Measurements from ENCODE around the gene HOXD1.

HOXD1 gene

GRCh38 chr2:176178038-176178756, 10.3 kb upstream of the HOXD1 start:
- peak overlapping the region; percentile 19 for H2AFZ ChIP-seq (ENCODE audit: low read depth, low read length)
- peak overlapping the region; percentile 32 to 83 for H3K4me3 ChIP-seq (ENCODE audit: insufficient read depth in 1 of 2, low read depth in 1 of 2, low read length in 2 of 2)
- H2AK5ac ChIP-seq (ENCODE audit: low read length, severe bottlenecking), result no peak overlapping the region
- peaks cover 22% of the 10 kb centered on the region for H3K4me1 ChIP-seq (ENCODE audit: control insufficient read depth, insufficient read depth, low read depth, low read length)
- no peak overlapping the region for H3K23ac ChIP-seq (ENCODE audit: low read length in 2 of 2)
- no peak overlapping the region for H3K18ac ChIP-seq (ENCODE audit: low read depth in 1 of 2, low read length in 2 of 2)
- H2BK12ac ChIP-seq (ENCODE audit: low read length in 2 of 2), result no peak overlapping the region
- no peak overlapping the region for H4K8ac ChIP-seq (ENCODE audit: low read length)
- no peak overlapping the region for H2BK120ac ChIP-seq (ENCODE audit: low read depth, low read length)
- H3K27ac ChIP-seq (ENCODE audit: low read length, poor library complexity, severe bottlenecking), result no peak overlapping the region
- H3K9me3 ChIP-seq (ENCODE audit: control insufficient read depth, low read length), result no peaks in the 10 kb centered on the region
- WGBS, result 1% methylated on average over 68 of the region's 68 CpGs
- H2BK5ac ChIP-seq (ENCODE audit: low read depth, low read length, poor library complexity, severe bottlenecking), result no peak overlapping the region
- no peak overlapping the region for H3K14ac ChIP-seq (ENCODE audit: low read length in 2 of 2)
- no peaks in the 10 kb centered on the region for H3K79me1 ChIP-seq (replicated peaks; ENCODE audit: low read length, poor library complexity, severe bottlenecking)
- peak overlapping the region; percentile 44 for H4K91ac ChIP-seq (ENCODE audit: low read length)
- no peak overlapping the region for H2BK15ac ChIP-seq (ENCODE audit: low read depth, poor library complexity, severe bottlenecking)
- H3K36me3 ChIP-seq (ENCODE audit: control insufficient read depth in 1 of 2, insufficient read depth in 2 of 2, low read depth in 1 of 2, low read length in 2 of 2), result peaks cover 0 to 2% of the 10 kb centered on the region in 2 experiments
- H3K4me2 ChIP-seq (ENCODE audit: low read length, poor library complexity, severe bottlenecking), result peak overlapping the region; percentile 80
- H3K27me3 ChIP-seq (ENCODE audit: control insufficient read depth in 1 of 2, insufficient read depth in 1 of 2, low read length in 2 of 2), result peaks cover 25 to 82% of the 10 kb centered on the region in 2 experiments
- DNase-seq, result no peak
- no peak overlapping the region for H3K4ac ChIP-seq (ENCODE audit: low read depth in 1 of 2, low read length in 2 of 2)
- H3K9ac ChIP-seq (ENCODE audit: low read length), result peak overlapping the region; percentile 78

GRCh38 chr2:176178757-176179295, 9.6 kb upstream of the HOXD1 start:
- Histone ChIP-seq H3K23ac (ENCODE audit: low read length in 2 of 2) (no peak overlapping the region), H3K18ac (ENCODE audit: low read depth in 1 of 2, low read length in 2 of 2) (no peak overlapping the region), H3K79me1 (replicated peaks; ENCODE audit: low read length, poor library complexity, severe bottlenecking) (no peaks in the 10 kb centered on the region), H3K4me2 (ENCODE audit: low read length, poor library complexity, severe bottlenecking) (peak overlapping the region; percentile 80), H2BK15ac (ENCODE audit: low read depth, poor library complexity, severe bottlenecking) (no peak overlapping the region), H3K9me3 (ENCODE audit: control insufficient read depth, low read length) (no peaks in the 10 kb centered on the region), H3K14ac (ENCODE audit: low read length in 2 of 2) (no peak overlapping the region), H2BK5ac (ENCODE audit: low read depth, low read length, poor library complexity, severe bottlenecking) (no peak overlapping the region), H3K27me3 (ENCODE audit: control insufficient read depth in 1 of 2, insufficient read depth in 1 of 2, low read length in 2 of 2) (peaks cover 25 to 84% of the 10 kb centered on the region in 2 experiments), H3K9ac (ENCODE audit: low read length) (peak overlapping the region; percentile 78), H4K8ac (ENCODE audit: low read length) (no peak overlapping the region), H3K4me1 (ENCODE audit: control insufficient read depth, insufficient read depth, low read depth, low read length) (peaks cover 22% of the 10 kb centered on the region), H4K91ac (ENCODE audit: low read length) (no peak overlapping the region), H3K27ac (ENCODE audit: low read length, poor library complexity, severe bottlenecking) (no peak overlapping the region), H2AFZ (ENCODE audit: low read depth, low read length) (no peak overlapping the region), H2AK5ac (ENCODE audit: low read length, severe bottlenecking) (no peak overlapping the region), H2BK12ac (ENCODE audit: low read length in 2 of 2) (no peak overlapping the region), H3K4me3 (ENCODE audit: insufficient read depth in 1 of 2, low read depth in 1 of 2, low read length in 2 of 2) (peak overlapping the region; percentile 32 to 83), H3K36me3 (ENCODE audit: control insufficient read depth in 1 of 2, insufficient read depth in 2 of 2, low read depth in 1 of 2, low read length in 2 of 2) (peaks cover 0 to 2% of the 10 kb centered on the region in 2 experiments), H3K4ac (ENCODE audit: low read depth in 1 of 2, low read length in 2 of 2) (no peak overlapping the region), H2BK120ac (ENCODE audit: low read depth, low read length) (no peak overlapping the region)
- DNase-seq, result no peak
- 25% methylated on average over 4 of the region's 7 CpGs for WGBS

- Histone ChIP-seq H3K79me1 (replicated peaks; ENCODE audit: low read length, poor library complexity, severe bottlenecking) (no peaks in the 10 kb centered on the region), H4K91ac (ENCODE audit: low read length) (no peak overlapping the region), H3K27ac (ENCODE audit: low read length, poor library complexity, severe bottlenecking) (no peak overlapping the region), H3K23ac (ENCODE audit: low read length in 2 of 2) (no peak overlapping the region), H2BK12ac (ENCODE audit: low read length in 2 of 2) (no peak overlapping the region), H3K36me3 (ENCODE audit: control insufficient read depth in 1 of 2, insufficient read depth in 2 of 2, low read depth in 1 of 2, low read length in 2 of 2) (peaks cover 0 to 2% of the 10 kb centered on the region in 2 experiments), H3K27me3 (ENCODE audit: control insufficient read depth in 1 of 2, insufficient read depth in 1 of 2, low read length in 2 of 2) (peaks cover 23 to 80% of the 10 kb centered on the region in 2 experiments), H2BK15ac (ENCODE audit: low read depth, poor library complexity, severe bottlenecking) (no peak overlapping the region), H3K18ac (ENCODE audit: low read depth in 1 of 2, low read length in 2 of 2) (no peak overlapping the region), H2BK120ac (ENCODE audit: low read depth, low read length) (no peak overlapping the region), H4K8ac (ENCODE audit: low read length) (no peak overlapping the region), H2AFZ (ENCODE audit: low read depth, low read length) (no peak overlapping the region), H3K4ac (ENCODE audit: low read depth in 1 of 2, low read length in 2 of 2) (no peak overlapping the region), H3K4me1 (ENCODE audit: control insufficient read depth, insufficient read depth, low read depth, low read length) (peaks cover 11% of the 10 kb centered on the region), H3K14ac (ENCODE audit: low read length in 2 of 2) (no peak overlapping the region), H3K9me3 (ENCODE audit: control insufficient read depth, low read length) (no peaks in the 10 kb centered on the region), H3K4me2 (ENCODE audit: low read length, poor library complexity, severe bottlenecking) (no peak overlapping the region), H2AK5ac (ENCODE audit: low read length, severe bottlenecking) (no peak overlapping the region), H2BK5ac (ENCODE audit: low read depth, low read length, poor library complexity, severe bottlenecking) (no peak overlapping the region), H3K9ac (ENCODE audit: low read length) (no peak overlapping the region), H3K4me3 (ENCODE audit: insufficient read depth in 1 of 2, low read depth in 1 of 2, low read length in 2 of 2) (no peak overlapping the region)
- DNase-seq, result no peak
- WGBS, result 71% methylated on average over 1 of the region's 3 CpGs
Observed at GRCh38 chr2:176181551-176181950, 6.9 kb upstream of the HOXD1 start.

- Histone ChIP-seq H3K9ac (ENCODE audit: low read length) (no peak overlapping the region), H3K79me1 (replicated peaks; ENCODE audit: low read length, poor library complexity, severe bottlenecking) (no peaks in the 10 kb centered on the region), H3K27me3 (ENCODE audit: control insufficient read depth in 1 of 2, insufficient read depth in 1 of 2, low read length in 2 of 2) (peaks cover 19 to 77% of the 10 kb centered on the region in 2 experiments), H3K4ac (ENCODE audit: low read depth in 1 of 2, low read length in 2 of 2) (no peak overlapping the region), H3K18ac (ENCODE audit: low read depth in 1 of 2, low read length in 2 of 2) (no peak overlapping the region), H4K91ac (ENCODE audit: low read length) (no peak overlapping the region), H3K27ac (ENCODE audit: low read length, poor library complexity, severe bottlenecking) (no peak overlapping the region), H2BK120ac (ENCODE audit: low read depth, low read length) (no peak overlapping the region), H2BK12ac (ENCODE audit: low read length in 2 of 2) (no peak overlapping the region), H3K4me2 (ENCODE audit: low read length, poor library complexity, severe bottlenecking) (no peak overlapping the region), H3K9me3 (ENCODE audit: control insufficient read depth, low read length) (no peaks in the 10 kb centered on the region), H3K14ac (ENCODE audit: low read length in 2 of 2) (no peak overlapping the region), H3K4me3 (ENCODE audit: insufficient read depth in 1 of 2, low read depth in 1 of 2, low read length in 2 of 2) (no peak overlapping the region), H2AFZ (ENCODE audit: low read depth, low read length) (no peak overlapping the region), H3K36me3 (ENCODE audit: control insufficient read depth in 1 of 2, insufficient read depth in 2 of 2, low read depth in 1 of 2, low read length in 2 of 2) (peaks cover 0 to 2% of the 10 kb centered on the region in 2 experiments), H2AK5ac (ENCODE audit: low read length, severe bottlenecking) (no peak overlapping the region), H2BK15ac (ENCODE audit: low read depth, poor library complexity, severe bottlenecking) (no peak overlapping the region), H3K4me1 (ENCODE audit: control insufficient read depth, insufficient read depth, low read depth, low read length) (peaks cover 10% of the 10 kb centered on the region), H2BK5ac (ENCODE audit: low read depth, low read length, poor library complexity, severe bottlenecking) (no peak overlapping the region), H4K8ac (ENCODE audit: low read length) (no peak overlapping the region), H3K23ac (ENCODE audit: low read length in 2 of 2) (no peak overlapping the region)
- DNase-seq, result no peak
- WGBS, result 71% methylated on average over 3 of the region's 3 CpGs
Observed at GRCh38 chr2:176182671-176183070, 5.8 kb upstream of the HOXD1 start.

Measured in mesenchymal stem cell (in vitro differentiated cells and primary cell).